ENCODE results near the gene RAB11A. TPM values are rescaled to one million over a fixed set of nuclear protein-coding genes. Genes with fewer than 3 reads are reported as not detected.

Gene RAB11A
- 161 and 241 TPM in 2 replicates for total RNA-seq (2016; rRNA removed; fragmentation: Illumina TruSeq; extraction: Trizol)
- 38.6 and 40.4 TPM in 2 replicates for total RNA-seq (2016; cell fraction: cytosol; rRNA removed; fragmentation: Illumina TruSeq; extraction: Trizol; ENCODE audit: low read depth)
- 161 and 257 TPM in 2 replicates for total RNA-seq (2016; cell fraction: insoluble cytoplasmic fraction; rRNA removed; fragmentation: Illumina TruSeq; extraction: Trizol)
- 56.4 and 65.8 TPM in 2 replicates for total RNA-seq (2016; cell fraction: membrane; rRNA removed; fragmentation: Illumina TruSeq; extraction: Trizol)
- 55.2 and 56.4 TPM in 2 replicates for total RNA-seq (2016; cell fraction: nucleus; rRNA removed; fragmentation: Illumina TruSeq; extraction: Trizol)
- polyA plus RNA-seq (2011; rRNA removed) = 129 and 162 TPM in 2 replicates
- polyA plus RNA-seq (2011; cell fraction: cytosol; rRNA removed) = 136 and 191 TPM in 2 replicates
- polyA plus RNA-seq (2011; cell fraction: nucleus; rRNA removed) = 38.0 and 51.7 TPM in 2 replicates
- 191 and 216 TPM in 2 replicates for polyA plus RNA-seq (2012)
- 53.8 and 54.2 TPM in 2 replicates for polyA plus RNA-seq (2016; cell fraction: cytosol; fragmentation: Illumina TruSeq; extraction: Trizol; ENCODE audit: low read depth)
- 276 and 303 TPM in 2 replicates for polyA plus RNA-seq (2016; cell fraction: insoluble cytoplasmic fraction; fragmentation: Illumina TruSeq; extraction: Trizol; ENCODE audit: low read depth)
- 66.0 and 70.6 TPM in 2 replicates for polyA plus RNA-seq (2016; cell fraction: membrane; fragmentation: Illumina TruSeq; extraction: Trizol; ENCODE audit: low read depth)
- polyA plus RNA-seq (2016; cell fraction: nucleus; fragmentation: Illumina TruSeq; extraction: Trizol; ENCODE audit: insufficient read depth, low read depth) = 89.0 and 94.4 TPM in 2 replicates
- polyA minus RNA-seq (2011; rRNA and poly(A)+ RNA removed; ENCODE audit: low replicate concordance) = 35.4 and 66.3 TPM in 2 replicates
- 50.0 and 53.6 TPM in 2 replicates for polyA minus RNA-seq (2011; cell fraction: cytosol; rRNA and poly(A)+ RNA removed)
- 22.3 and 27.0 TPM in 2 replicates for polyA minus RNA-seq (2011; cell fraction: nucleus; rRNA and poly(A)+ RNA removed)
- Bru-seq, nascent RNA = percentile 79 among the genes with signal in this experiment
- percentile 86 among the genes with signal in this experiment for BruChase-seq, experiment 1, labeled RNA remaining after a 6-hour chase
- percentile 76 among the genes with signal in this experiment for BruChase-seq, experiment 2, labeled RNA remaining after a 2-hour chase
- long read RNA-seq, experiment 1, full-length matches to known transcripts = 75 of 80 reads
- long read RNA-seq, experiment 1, partial matches to known transcripts = 1 of 80 reads
- long read RNA-seq, experiment 1, other reads (novel, unspliced or antisense) = 4 of 80 reads
- long read RNA-seq, experiment 2, full-length matches to known transcripts = 106 of 160 reads
- long read RNA-seq, experiment 2, partial matches to known transcripts = 15 of 160 reads
- long read RNA-seq, experiment 2, other reads (novel, unspliced or antisense) = 39 of 160 reads

- no TSS peak for BruUV-seq (replicated peaks)
- ATAC-seq (peak; percentile 95), FAIRE-seq (no peak), DNase-seq (ENCODE audit: low spot score) (peak; percentile 93)
- in situ Hi-C loops (cut with HindIII; ENCODE audit: extremely low pct_ligation_motif_present, low pct_unique_long_range_greater_than_20kb) (loop anchor here (25.0 kb wide), 1 partner anchor 232 kb away; no protein-coding TSS in a partner anchor), intact Hi-C loops (cut with micrococcal nuclease; ENCODE audit: unreplicated experiment) (loop anchor here (1.0 kb wide), 1 partner anchor 258 kb away; the partner anchor contains the start of gene INTS14)
- peak within 1 kb of the TSS; percentile 73 for H2AFZ ChIP-seq (ENCODE audit: low read length)
- ChIA-PET POLR2A (interaction anchor here (0.8 to 4.2 kb wide), 14 partner anchors 9 to 636 kb away, joined by 3 to 34 read pairs (median 4); partner anchors contain the start of genes INTS14 and ZWILCH), CTCF (ENCODE audit: low intra/inter-chr PET ratio, low total read pairs) (interaction anchor here (1.6 kb wide), 1 partner anchor 258 kb away, joined by 3 read pairs; the partner anchor contains the start of gene INTS14)
- peaks cover 24% of the 10 kb centered on the region for H4K20me1 ChIP-seq (ENCODE audit: insufficient read depth, low read length)
- WGBS (ENCODE audit: low lambda C conversion rate) = 1% methylated on average over 41 of the region's 62 CpGs
- no peaks in the 10 kb centered on the region; a peak in 1 of 5 replicates for H3K27me3 ChIP-seq (ENCODE audit: control insufficient read depth in 1 of 2, insufficient read depth in 2 of 2, low read length in 2 of 2)
- peak within 1 kb of the TSS; percentile 87 for H3K27ac ChIP-seq (ENCODE audit: extremely low read length, insufficient read depth, low read length)
- peak within 1 kb of the TSS; percentile 68 to 97 (median 88) for H3K4me3 ChIP-seq (replicated peaks in 1 of 3; ENCODE audit: insufficient read depth in 1 of 3, low read depth in 2 of 3, low read length in 3 of 3)
- H3K79me2 ChIP-seq (ENCODE audit: insufficient read depth, low read length) = peaks cover 49% of the 10 kb centered on the region
- 0 out of 5 replicates have a peak, but pooled peaks cover 0 to 1% of the 10 kb centered on the region in 2 experiments for H3K36me3 ChIP-seq (replicated peaks in 1 of 2; ENCODE audit: control insufficient read depth in 1 of 2, insufficient read depth in 2 of 2, low read length in 2 of 2)
- H3K9ac ChIP-seq (ENCODE audit: insufficient read depth, low read depth, low read length) = peak within 1 kb of the TSS; percentile 90
- peaks cover 47% of the 10 kb centered on the region for H3K4me1 ChIP-seq (ENCODE audit: insufficient read depth, low read length)
- peak within 1 kb of the TSS; percentile 69 for H3K4me2 ChIP-seq (ENCODE audit: low read depth, low read length)
- H3K9me3 ChIP-seq (ENCODE audit: low read length) = no peaks in the 10 kb centered on the region
- TF ChIP-seq HMG20A (CRISPR knock-in tag; IDR thresholded peaks at IDR 0.05; ENCODE audit: borderline replicate concordance) (peak; percentile 16; the same call in 1 of the 2 replicates), KLF11 (CRISPR knock-in tag; IDR thresholded peaks at IDR 0.05) (peak; percentile 92; the same call in 1 of the 2 replicates), IKZF4 (CRISPR knock-in tag; IDR thresholded peaks at IDR 0.05; ENCODE audit: borderline replicate concordance, low read depth, not compliant biosample characterization) (no peak), ZNF619 (CRISPR knock-in tag; IDR thresholded peaks at IDR 0.05) (peak; percentile 85; the same call in 1 of the 2 replicates), ZBTB34 (CRISPR knock-in tag; IDR thresholded peaks at IDR 0.05) (peak; percentile 26; the same call in 1 of the 2 replicates), ZNF329 (CRISPR knock-in tag; IDR thresholded peaks at IDR 0.05; ENCODE audit: low read depth) (0 out of 2 replicates have a peak, but pooled peaks have one; percentile 42), FOXM1 (CRISPR knock-in tag; IDR thresholded peaks at IDR 0.05) (no peak), HDAC2 (CRISPR knock-in tag; IDR thresholded peaks at IDR 0.05) (peak; percentile 28), ZNF562 (CRISPR knock-in tag; IDR thresholded peaks at IDR 0.05; ENCODE audit: borderline replicate concordance) (no peak), FOXK2 (IDR thresholded peaks at IDR 0.05) (no peak), PAWR (CRISPR knock-in tag; IDR thresholded peaks at IDR 0.05; ENCODE audit: borderline replicate concordance) (no peak), ZNF550 (CRISPR knock-in tag; IDR thresholded peaks at IDR 0.05; ENCODE audit: borderline replicate concordance) (0 out of 2 replicates have a peak, but pooled peaks have one; percentile 41), SKI (IDR thresholded peaks at IDR 0.05; ENCODE audit: partially characterized antibody) (no peak), KDM6A (CRISPR knock-in tag; IDR thresholded peaks at IDR 0.05; ENCODE audit: low read depth) (no peak)
Observed at GRCh38 chr15:65869126-65869953, at the start of gene RAB11A. Gene RAB11A (plus strand): TSS chr15:65869491. CDS start chr15:65869586, 95 bp downstream.

Measured in HepG2 (cell line).